GM23338 (cell line): ENCODE data around the gene RAMP1.

ENCODE experiments used
- CREB1 ChIP-seq: fragments of 250-450 bp; sonication (Bioruptor Pico); IDR thresholded peaks from 2 replicates; pipeline ENCODE4 v1.5.0; 2020; ENCODE audit warnings: low read depth, mild to moderate bottlenecking, moderate library complexity
- CTCF ChIP-seq, 2 experiments: fragments of 200-600 bp in 1 of 2; sonication (generic) in 1 of 2; conservative IDR thresholded peaks; 2 replicates each; pipeline versions ENCODE4 v1.5.1 to v1.6.1; 2016 to 2017; ENCODE audit warnings: antibody characterized with exemption in 2 of 2, low read depth in 2 of 2, mild to moderate bottlenecking in 2 of 2, moderate library complexity in 1 of 2
- ETS1 ChIP-seq: IDR thresholded peaks from 2 replicates; pipeline ENCODE4 v1.6.1; 2016; ENCODE audit warnings: antibody characterized with exemption
- EZH2 ChIP-seq: fragments of 200-600 bp; sonication (generic); IDR thresholded peaks from one replicate; pipeline ENCODE4 v1.8.0; 2017; ENCODE audit warnings: antibody characterized with exemption, mild to moderate bottlenecking, low read depth; ENCODE audit not compliant: unreplicated experiment
- EZH2phosphoT487 ChIP-seq: fragments of 200-600 bp; sonication (generic); IDR thresholded peaks from one replicate; pipeline ENCODE4 v1.8.1; 2018; ENCODE audit warnings: antibody characterized with exemption; ENCODE audit not compliant: unreplicated experiment
- JUNB ChIP-seq: IDR thresholded peaks from one replicate; pipeline ENCODE4 v1.6.1; 2016; ENCODE audit warnings: antibody characterized with exemption; ENCODE audit not compliant: unreplicated experiment
- POLR2AphosphoS5 ChIP-seq: IDR thresholded peaks from 2 replicates; pipeline ENCODE4 v1.6.1; 2016; ENCODE audit warnings: antibody characterized with exemption, low read depth
- REST ChIP-seq: IDR thresholded peaks from one replicate; pipeline ENCODE4 v1.6.1; 2018; ENCODE audit warnings: antibody characterized with exemption; ENCODE audit not compliant: unreplicated experiment
- STAT1 ChIP-seq: IDR thresholded peaks from one replicate; pipeline ENCODE4 v1.6.1; 2016; ENCODE audit warnings: antibody characterized with exemption; ENCODE audit not compliant: unreplicated experiment
- ZNF114 ChIP-seq: fragments of 250-450 bp; sonication (Bioruptor Pico); IDR thresholded peaks from 2 replicates; pipeline ENCODE4 v1.5.0; 2020; ENCODE audit warnings: mild to moderate bottlenecking, moderate library complexity

GRCh38 chr2:237876061-237876526, 16.7 kb downstream of the RAMP1 start:
- TF ChIP-seq CTCF (conservative IDR thresholded peaks at IDR 0.05; ENCODE audit: low read depth in 2 of 2) (no peak), EZH2phosphoT487 (no peak), POLR2AphosphoS5 (no peak), CREB1 (CRISPR knock-in tag) (no peak), JUNB (no peak), EZH2 (no peak), ZNF114 (no peak), REST (no peak), STAT1 (no peak), ETS1 (no peak)
